HepG2 (cell line): ENCODE data around the gene LUC7L. TPM values are rescaled to one million over a fixed set of nuclear protein-coding genes. Genes with fewer than 3 reads are reported as not detected.

Experiments used
- ATF7 ChIP-seq, 2 experiments: fragments of 450-650 bp in 1 of 2; sonication (generic) in 1 of 2; formaldehyde crosslinking in 1 of 2; IDR thresholded peaks; 2 replicates each; pipeline versions ENCODE4 v1.4.0 to v1.6.1; 2016 to 2020; ENCODE audit warnings: antibody characterized with exemption in 1 of 2, mild to moderate bottlenecking in 1 of 2, missing genetic modification reagents in 1 of 2
- HNRNPLL ChIP-seq: fragments of 200-400 bp; formaldehyde crosslinking; IDR thresholded peaks from 2 replicates; pipeline ENCODE4 v1.6.1; 2017; ENCODE audit warnings: mild to moderate bottlenecking, low read depth, low read length; ENCODE audit not compliant: poor library complexity, severe bottlenecking
- IKZF5 ChIP-seq: IDR thresholded peaks from 2 replicates; pipeline ENCODE4 v1.6.1; 2018; ENCODE audit warnings: missing genetic modification reagents, mild to moderate bottlenecking, missing compliant biosample characterization
- JDP2 ChIP-seq: sonication (generic); formaldehyde crosslinking; IDR thresholded peaks from 2 replicates; pipeline ENCODE4 v1.8.1; 2022; ENCODE audit warnings: missing genetic modification reagents, borderline replicate concordance
- KLF15 ChIP-seq: sonication (generic); formaldehyde crosslinking; IDR thresholded peaks from 2 replicates; pipeline ENCODE4 v1.8.1; 2023; ENCODE audit warnings: borderline replicate concordance, mild to moderate bottlenecking, inconsistent platforms, missing genetic modification reagents, mixed read lengths
- NFIB ChIP-seq: sonication (generic); formaldehyde crosslinking; IDR thresholded peaks from 2 replicates; pipeline ENCODE4 v1.9.0; 2021; ENCODE audit warnings: missing genetic modification reagents, mild to moderate bottlenecking, borderline replicate concordance
- PRDM10 ChIP-seq: sonication (generic); formaldehyde crosslinking; IDR thresholded peaks from 2 replicates; pipeline ENCODE4 v1.4.0; 2020; ENCODE audit warnings: low read depth, missing genetic modification reagents
- SP140L ChIP-seq: sonication (generic); formaldehyde crosslinking; IDR thresholded peaks from 2 replicates; pipeline ENCODE4 v1.4.0; 2020; ENCODE audit warnings: missing genetic modification reagents, borderline replicate concordance
- THAP7 ChIP-seq: sonication (generic); formaldehyde crosslinking; IDR thresholded peaks from 2 replicates; pipeline ENCODE4 v1.8.1; 2023; ENCODE audit warnings: mild to moderate bottlenecking, missing genetic modification reagents
- ZBTB44 ChIP-seq: sonication (generic); formaldehyde crosslinking; IDR thresholded peaks from 2 replicates; pipeline ENCODE4 v1.4.0; 2020; ENCODE audit warnings: missing genetic modification reagents
- ZFP1 ChIP-seq: IDR thresholded peaks from 2 replicates; pipeline ENCODE4 v1.6.1; 2016
- ZFP82 ChIP-seq: sonication (generic); formaldehyde crosslinking; IDR thresholded peaks from 2 replicates; pipeline ENCODE4 v1.5.1; 2020; ENCODE audit warnings: mild to moderate bottlenecking, missing genetic modification reagents, borderline replicate concordance
- ZNF230 ChIP-seq: sonication (generic); formaldehyde crosslinking; IDR thresholded peaks from 2 replicates; pipeline ENCODE4 v1.4.0; 2020; ENCODE audit warnings: mild to moderate bottlenecking, missing genetic modification reagents
- ZNF496 ChIP-seq: sonication (generic); formaldehyde crosslinking; IDR thresholded peaks from 2 replicates; pipeline ENCODE4 v1.8.1; 2023; ENCODE audit warnings: mild to moderate bottlenecking, moderate library complexity, missing genetic modification reagents; ENCODE audit not compliant: insufficient replicate concordance
- ZNF569 ChIP-seq: sonication (generic); formaldehyde crosslinking; IDR thresholded peaks from 2 replicates; pipeline ENCODE4 v1.5.0; 2020; ENCODE audit warnings: mild to moderate bottlenecking, missing genetic modification reagents, moderate library complexity, borderline replicate concordance
- ZNF597 ChIP-seq: sonication (generic); formaldehyde crosslinking; IDR thresholded peaks from 2 replicates; pipeline ENCODE4 v1.5.0; 2020; ENCODE audit warnings: missing genetic modification reagents
- ZNF629 ChIP-seq: sonication (generic); formaldehyde crosslinking; conservative IDR thresholded peaks from 2 replicates; pipeline ENCODE4 v1.5.0; 2020; ENCODE audit warnings: missing genetic modification reagents
- ZNF652 ChIP-seq: IDR thresholded peaks from 2 replicates; pipeline ENCODE4 v1.6.1; 2016; ENCODE audit warnings: low read depth, borderline replicate concordance
- ZSCAN9 ChIP-seq: IDR thresholded peaks from 2 replicates; pipeline ENCODE4 v1.6.1; 2016; ENCODE audit warnings: borderline replicate concordance
- polyA plus RNA-seq, 8 experiments: library from polyadenylated mRNA; depleted of rRNA in 3 of 8; stranded (reverse) in 7 of 8; unstranded in 1 of 8; fragments of >200 nt; fragmentation: Illumina TruSeq in 4 of 8; extraction: Trizol in 4 of 8; gene quantifications; 2 replicates each; pipeline versions ENCODE4 v1.2.1 to v1.2.3, GENCODE V29; 2011 to 2016; ENCODE audit warnings: low read depth in 4 of 8, missing spikeins in 1 of 8, mixed read lengths in 1 of 8; ENCODE audit not compliant: insufficient read depth in 1 of 8
- total RNA-seq, 5 experiments: library from RNA; depleted of rRNA; stranded (reverse); fragments of >200 nt; fragmentation: Illumina TruSeq; extraction: Trizol; gene quantifications; 2 replicates each; pipeline ENCODE4 v1.2.3, GENCODE V29; 2016; ENCODE audit warnings: low read depth in 1 of 5

The LUC7L gene
- total and polyA plus RNA-seq, 2 of the 13 experiments (the other 11 are each of a cell fraction or from before 2014, with no cell fraction given), result 48.7 to 56.9 TPM

GRCh38 chr16:228852-229730, at the start of gene LUC7L (continued):
- TF ChIP-seq PRDM10 (CRISPR knock-in tag), result peak; percentile 55; the same call in 1 of the 2 replicates
- peak; percentile 90 for TF ChIP-seq ZBTB44
- TF ChIP-seq SP140L (CRISPR knock-in tag), result no peak
- TF ChIP-seq ZNF496, result no peak
- peak; percentile 100 for TF ChIP-seq ZFP82 (CRISPR knock-in tag)
- TF ChIP-seq ZNF652 (CRISPR knock-in tag), result 0 out of 2 replicates have a peak, but pooled peaks have one; percentile 22
- TF ChIP-seq THAP7 (CRISPR knock-in tag), result peak; percentile 90
- no peak for TF ChIP-seq NFIB (CRISPR knock-in tag)
- TF ChIP-seq ZNF569 (CRISPR knock-in tag), result 0 out of 2 replicates have a peak, but pooled peaks have one; percentile 57
- TF ChIP-seq ATF7 (IDR thresholded peaks at IDR 0.05), result no peak
- TF ChIP-seq ATF7 (CRISPR knock-in tag; IDR thresholded peaks at IDR 0.05), result no peak
- TF ChIP-seq IKZF5 (CRISPR knock-in tag), result peak; percentile 83
- peak; percentile 93 for TF ChIP-seq ZNF230
- peak; percentile 67 for TF ChIP-seq HNRNPLL
- 0 out of 2 replicates have a peak, but pooled peaks have one; percentile 76 for TF ChIP-seq ZFP1 (CRISPR knock-in tag)
- no peak for TF ChIP-seq ZNF629 (CRISPR knock-in tag)
- TF ChIP-seq ZSCAN9 (CRISPR knock-in tag), result peak; percentile 98
- TF ChIP-seq JDP2 (CRISPR knock-in tag), result no peak; the same call in 1 of the 2 replicates
- peak; percentile 78; the same call in 1 of the 2 replicates for TF ChIP-seq ZNF597 (CRISPR knock-in tag)
- TF ChIP-seq KLF15 (CRISPR knock-in tag), result peak; percentile 80; the same call in 1 of the 2 replicates
